GM18507 (cell line): Measurements from ENCODE around the gene MYL11.
A peak's percentile ranks its signal among the peaks of the same experiment; 100 is the strongest.

Experiments
- DNase-seq: peaks from one replicate; pipeline ENCODE4 v3.0.0; 2011; ENCODE audit warnings: low read depth; ENCODE audit not compliant: insufficient read length; ENCODE audit errors: extremely low spot score
- FAIRE-seq: peaks from 2 replicates; lab custom pipeline; 2011; peaks lifted over from hg19 to GRCh38; lab: Jason Lieb, UNC

The MYL11 gene

DNA sequence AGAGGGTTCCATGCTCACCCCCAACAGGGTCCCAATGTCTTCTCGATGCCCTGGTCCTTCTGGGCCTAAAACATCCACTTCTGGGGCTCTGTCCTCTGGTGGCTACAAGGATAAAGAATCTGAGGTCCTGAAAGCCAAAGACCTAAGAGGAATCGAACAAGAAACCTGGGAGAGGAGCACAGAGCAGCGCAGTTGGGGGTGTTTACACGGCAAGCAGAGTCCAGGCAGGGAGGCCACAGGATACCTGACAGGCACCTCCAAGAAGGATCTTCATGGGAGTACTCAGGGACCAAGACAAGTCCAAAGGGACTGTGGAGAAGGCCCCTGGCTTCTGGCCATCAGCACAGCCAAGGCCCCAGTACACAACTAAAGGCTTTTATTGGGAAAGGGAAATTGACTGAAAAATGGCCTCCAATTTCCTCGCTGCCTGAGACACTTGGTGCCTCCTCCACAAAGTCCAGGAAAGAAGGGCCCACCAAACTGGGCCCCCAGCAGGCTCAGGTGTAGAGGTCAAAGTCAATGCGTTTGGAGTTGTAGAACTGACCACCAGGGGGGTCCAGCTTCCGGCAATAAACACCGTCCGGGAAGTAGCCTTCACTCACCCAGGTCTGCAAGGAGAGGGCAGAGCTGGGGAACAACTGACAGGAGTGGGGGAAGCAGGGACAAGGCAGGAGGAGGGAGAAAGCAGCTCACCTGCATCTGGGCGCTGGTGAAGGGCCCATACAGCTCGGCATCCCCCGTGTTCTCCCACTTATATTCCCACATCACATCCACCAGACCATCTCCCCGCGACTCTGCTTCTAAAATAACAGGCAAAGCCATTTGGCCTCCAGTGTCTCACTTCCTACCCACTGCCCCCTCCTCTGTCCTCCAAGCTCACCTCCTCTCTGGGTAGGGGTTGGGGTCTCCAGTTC, 21.9 kb upstream of the MYL11 start:
- DNase-seq (no peak), FAIRE-seq (no peak)

GRCh38 chr16:30353438-30354129, 21.0 kb upstream of the MYL11 start:
- no peak for FAIRE-seq

DNA sequence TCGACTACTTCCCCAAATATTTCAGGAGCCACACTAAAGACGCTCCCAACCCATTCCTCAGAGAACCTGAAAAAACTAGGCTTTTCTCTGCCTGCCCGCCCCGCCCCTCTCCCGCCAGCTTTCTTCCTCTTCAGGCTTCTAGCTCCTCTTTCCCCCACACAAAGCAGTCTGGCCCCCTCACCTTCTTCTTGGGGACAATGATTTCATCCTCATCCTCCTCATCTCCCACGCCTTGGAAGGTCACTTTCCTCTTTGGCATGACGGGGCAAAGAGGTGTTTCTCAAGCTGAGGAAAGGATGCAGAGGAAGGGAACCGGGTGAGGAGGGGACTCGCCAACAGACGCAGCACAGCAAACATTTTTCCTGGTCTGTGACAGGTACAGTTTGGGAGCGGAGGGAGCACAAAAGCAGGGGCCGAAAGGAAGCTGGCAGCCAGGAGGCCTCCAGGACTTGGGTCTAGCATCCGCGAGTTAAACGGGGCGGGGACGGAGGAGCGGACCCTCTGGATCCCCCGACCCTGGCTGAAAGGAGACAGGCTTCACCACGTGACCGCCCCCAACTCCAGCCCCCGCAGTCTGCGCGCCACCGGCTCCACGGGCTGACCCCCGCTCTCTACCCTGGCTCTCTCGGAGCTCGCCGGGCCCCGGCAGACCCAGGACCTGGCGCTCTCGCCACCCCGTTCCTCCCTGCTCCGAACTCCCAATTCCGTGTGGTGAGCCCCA, 20.0 kb upstream of the MYL11 start:
- FAIRE-seq = no peak
- no peak for DNase-seq

More at GRCh38 chr16:30353438-30354129, 21.0 kb upstream of the MYL11 start:
- no peak for DNase-seq

GRCh38 chr16:30355144-30355953, 19.3 kb upstream of the MYL11 start, which contains the start of gene CD2BP2:
Gene CD2BP2, minus strand, starts transcription at chr16:30355308. Its CDS starts 627 bp downstream, at chr16:30354681.
- peak; percentile 98 for FAIRE-seq

GRCh38 chr16:30355954-30356308, 18.7 kb upstream of the MYL11 start:
- FAIRE-seq (no peak), DNase-seq (no peak)

More at GRCh38 chr16:30355144-30355953, 19.3 kb upstream of the MYL11 start, which contains the start of gene CD2BP2:
- DNase-seq = peak; percentile 79

DNA sequence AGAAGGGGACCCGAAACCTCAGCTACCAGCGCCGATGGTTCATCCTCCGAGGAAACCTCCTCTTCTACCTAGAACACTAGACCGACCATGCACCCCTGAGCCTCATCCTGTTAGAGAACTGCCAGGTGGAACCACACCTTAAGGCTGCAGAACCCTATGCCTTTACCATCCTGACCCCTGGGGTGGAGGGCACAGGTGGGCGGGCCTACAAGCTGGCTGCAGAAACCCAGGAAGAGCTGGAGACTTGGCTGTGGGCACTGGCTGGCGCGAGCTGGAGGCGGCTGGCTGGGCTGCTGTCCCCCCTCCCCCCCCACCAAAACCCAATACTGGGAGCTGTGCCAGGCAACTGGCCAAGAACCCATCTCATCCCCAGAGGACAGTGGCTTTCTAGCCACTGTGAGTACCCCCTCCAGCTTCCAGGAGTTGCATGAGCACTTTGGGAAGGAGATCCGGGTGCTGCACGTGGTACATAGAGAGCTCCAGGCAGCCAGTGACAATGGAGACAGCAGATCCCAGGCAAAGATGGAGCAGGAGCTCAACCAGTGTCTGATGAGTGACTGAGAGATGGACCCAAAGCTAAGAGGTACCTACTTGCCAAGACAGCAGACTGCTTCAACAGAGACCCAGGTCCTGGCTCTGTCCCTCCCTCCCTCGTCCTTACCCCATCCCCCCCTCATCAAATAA, 18.1 kb upstream of the MYL11 start:
- no peak for DNase-seq
- FAIRE-seq = no peak

DNA sequence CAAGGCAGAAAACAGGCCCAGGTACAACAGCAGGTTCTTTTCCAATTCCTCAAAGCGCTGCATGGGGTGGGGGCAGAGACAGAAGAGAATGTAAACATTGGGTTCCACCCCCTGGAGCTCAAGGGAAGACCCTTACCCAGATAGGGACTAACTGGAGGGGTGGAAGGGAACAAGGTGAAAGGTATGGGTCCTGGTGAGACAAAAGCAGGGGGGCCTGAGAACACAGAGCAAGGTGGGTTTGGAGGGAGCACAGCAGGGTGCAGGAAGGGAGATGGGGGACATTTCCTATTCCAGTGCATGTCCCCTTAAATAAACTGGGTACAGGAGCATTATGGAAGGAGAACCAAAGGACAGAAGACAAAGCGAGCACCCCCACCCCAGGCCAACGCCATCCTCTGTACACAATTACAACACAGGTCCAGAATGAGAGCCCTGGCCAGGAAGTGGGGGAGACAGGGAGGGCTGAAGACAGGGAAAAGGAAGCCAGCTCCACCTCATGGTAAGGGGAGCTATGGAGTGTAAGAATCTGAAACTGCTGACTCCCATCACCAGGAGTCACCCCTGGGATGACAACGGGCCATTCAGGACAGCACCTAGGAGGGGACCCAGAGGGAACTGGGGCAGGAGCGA, 17.4 kb upstream of the MYL11 start:
- DNase-seq (no peak), FAIRE-seq (no peak)

DNA sequence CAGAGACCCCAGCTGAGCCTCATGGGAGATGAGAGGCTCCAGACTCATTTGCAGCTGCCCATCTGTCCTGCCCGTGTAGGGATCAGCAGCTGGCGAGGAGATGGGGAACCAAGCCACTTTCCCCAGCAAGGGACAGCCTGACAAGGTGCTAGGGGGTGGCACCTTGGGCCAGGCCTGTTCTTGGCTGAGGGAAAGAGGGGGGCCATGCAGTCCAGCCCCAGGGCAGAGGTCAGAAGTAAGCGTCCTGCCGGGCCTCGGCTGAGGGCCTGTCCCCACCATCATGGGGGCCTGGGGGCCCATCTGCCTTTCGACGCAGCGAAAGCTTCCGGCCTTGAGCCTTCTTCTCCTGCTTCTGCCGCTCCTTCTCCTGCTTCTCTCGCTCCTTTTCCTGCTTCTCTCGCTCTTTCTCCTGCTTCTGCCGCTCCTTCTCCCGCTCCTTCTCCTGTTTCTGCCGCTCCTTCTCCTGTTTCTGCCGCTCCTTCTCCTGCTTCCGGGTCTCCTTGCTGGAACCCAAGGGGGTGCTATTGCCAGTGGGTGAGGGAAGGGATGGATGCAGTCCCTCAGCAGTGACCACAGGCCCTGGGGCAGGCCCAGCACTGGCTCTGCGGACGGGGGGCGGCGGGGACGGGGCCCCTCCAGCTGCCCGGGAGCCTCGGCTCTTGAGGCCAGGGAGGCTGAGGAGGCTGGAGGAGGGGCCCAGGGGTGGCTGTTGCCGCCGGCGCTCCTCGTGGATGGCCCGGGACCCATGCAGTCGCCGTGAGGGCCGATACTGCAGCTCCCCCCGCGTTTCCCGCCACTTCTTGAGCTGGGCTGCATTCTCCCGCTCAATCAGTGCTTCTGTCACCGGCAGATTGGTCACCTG, 16.7 kb upstream of the MYL11 start:
- DNase-seq (no peak), FAIRE-seq (no peak)

DNA sequence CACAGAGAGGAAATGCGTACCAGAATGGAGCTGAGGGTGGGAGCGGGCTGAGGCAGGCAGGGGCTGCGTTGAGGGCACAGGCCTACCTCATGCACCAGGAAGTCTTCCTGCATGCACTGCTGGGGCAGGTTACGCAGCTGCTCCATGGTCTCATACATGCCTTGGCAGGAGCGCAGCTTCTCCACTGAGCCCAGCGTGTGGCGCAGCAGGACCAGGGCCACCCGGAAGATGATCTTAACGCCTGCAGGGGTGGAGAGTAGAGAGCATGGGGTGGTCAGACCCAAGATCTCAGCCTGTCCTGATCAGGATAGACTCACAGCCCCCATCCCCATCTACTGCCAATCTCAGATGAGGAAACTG, 16.0 kb upstream of the MYL11 start:
- FAIRE-seq = no peak

GRCh38 chr16:30358990-30359870, 15.4 kb upstream of the MYL11 start:
- DNase-seq = no peak
- FAIRE-seq = no peak

More for the DNA sequence above, 16.0 kb upstream of the MYL11 start:
- DNase-seq = no peak

DNA sequence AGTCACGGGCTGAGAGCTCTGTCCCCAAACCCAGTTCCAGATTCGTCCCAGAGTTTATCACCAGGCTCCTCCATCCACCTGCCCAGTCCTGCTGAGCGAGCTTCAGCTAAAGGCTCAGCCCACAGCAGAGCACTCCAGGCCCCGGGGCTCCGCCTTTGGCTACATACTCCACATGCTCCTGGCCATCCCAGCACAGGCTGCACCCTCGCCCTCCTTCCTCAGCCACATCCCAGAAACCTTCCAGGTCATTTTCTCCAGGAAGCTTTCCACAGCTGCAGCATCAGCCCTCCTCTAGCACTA, 14.8 kb upstream of the MYL11 start:
- FAIRE-seq (no peak), DNase-seq (no peak)

DNA sequence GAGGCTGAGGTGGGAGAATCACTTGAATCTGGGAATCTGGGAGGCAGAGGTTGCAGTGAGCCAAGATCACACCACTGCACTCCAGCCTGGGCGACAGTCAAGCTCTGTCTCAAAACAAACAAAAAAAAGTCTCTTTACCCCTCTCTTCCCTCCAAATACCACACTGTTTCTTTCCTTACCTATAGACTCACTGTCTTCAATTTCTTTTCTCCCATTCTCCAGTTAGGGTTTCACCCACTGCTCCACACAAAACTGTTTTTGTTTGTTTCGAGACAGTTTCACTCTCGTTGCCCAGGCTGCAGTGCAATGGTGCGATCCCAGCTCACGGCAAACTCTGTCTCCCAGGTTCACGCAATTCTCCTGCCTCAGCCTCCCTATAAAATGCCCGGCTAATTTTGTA, 13.4 kb upstream of the MYL11 start:
- DNase-seq = no peak
- FAIRE-seq = no peak

DNA sequence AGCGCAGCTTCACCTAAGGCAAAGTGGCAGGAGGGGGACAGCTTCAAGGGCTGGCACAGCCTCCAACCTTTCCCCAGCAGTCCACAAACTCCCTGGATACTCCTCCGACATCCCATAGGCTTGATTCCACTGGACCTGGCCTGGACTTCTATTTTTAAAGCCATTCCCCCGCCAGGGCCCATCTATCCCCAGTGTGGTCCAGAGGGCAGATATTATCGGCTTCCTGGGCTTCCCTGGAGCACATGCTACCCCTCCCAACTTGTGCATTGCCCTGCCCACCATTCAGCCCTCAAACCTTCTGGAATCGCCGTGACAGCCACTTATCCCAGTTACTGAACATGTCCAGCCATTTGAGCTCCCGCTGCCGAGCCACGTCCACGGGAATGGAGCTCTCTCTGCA, 9.4 kb upstream of the MYL11 start:
- no peak for FAIRE-seq

GRCh38 chr16:30366511-30366910, 8.1 kb upstream of the MYL11 start:
- FAIRE-seq (no peak), DNase-seq (no peak)

More for the DNA sequence above, 9.4 kb upstream of the MYL11 start:
- no peak for DNase-seq

DNA sequence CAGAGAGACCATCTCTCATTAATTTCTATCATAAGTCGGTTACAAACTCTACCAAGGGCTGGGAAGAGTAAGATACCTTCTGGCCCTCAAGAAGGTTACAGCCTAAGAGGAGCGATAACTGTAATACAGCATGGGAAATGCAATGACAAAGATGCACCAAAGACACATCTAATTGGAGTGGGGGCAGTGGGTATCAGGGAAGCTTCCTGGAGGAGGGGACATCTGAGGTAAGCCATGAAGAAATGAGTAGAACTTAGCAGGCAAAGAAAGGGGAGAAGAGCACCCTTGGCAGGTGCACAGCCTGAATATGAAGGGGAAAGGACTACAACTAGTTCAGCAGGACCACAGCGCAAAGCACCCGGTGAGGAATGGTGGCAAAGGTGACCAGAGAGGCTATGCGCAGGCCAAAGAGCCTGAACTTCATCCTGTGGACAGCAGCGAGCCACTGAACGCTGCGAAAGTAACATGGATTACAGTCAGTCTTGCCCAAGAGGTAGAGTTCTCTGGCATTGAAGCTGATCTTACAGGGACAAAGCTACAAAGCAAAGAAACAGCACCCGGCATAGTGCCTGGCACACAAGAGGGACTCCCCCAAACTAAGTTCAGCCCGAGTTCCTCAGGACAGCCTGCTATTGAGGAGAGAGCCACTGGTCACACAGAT, 7.1 kb upstream of the MYL11 start:
- DNase-seq = no peak
- no peak for FAIRE-seq

DNA sequence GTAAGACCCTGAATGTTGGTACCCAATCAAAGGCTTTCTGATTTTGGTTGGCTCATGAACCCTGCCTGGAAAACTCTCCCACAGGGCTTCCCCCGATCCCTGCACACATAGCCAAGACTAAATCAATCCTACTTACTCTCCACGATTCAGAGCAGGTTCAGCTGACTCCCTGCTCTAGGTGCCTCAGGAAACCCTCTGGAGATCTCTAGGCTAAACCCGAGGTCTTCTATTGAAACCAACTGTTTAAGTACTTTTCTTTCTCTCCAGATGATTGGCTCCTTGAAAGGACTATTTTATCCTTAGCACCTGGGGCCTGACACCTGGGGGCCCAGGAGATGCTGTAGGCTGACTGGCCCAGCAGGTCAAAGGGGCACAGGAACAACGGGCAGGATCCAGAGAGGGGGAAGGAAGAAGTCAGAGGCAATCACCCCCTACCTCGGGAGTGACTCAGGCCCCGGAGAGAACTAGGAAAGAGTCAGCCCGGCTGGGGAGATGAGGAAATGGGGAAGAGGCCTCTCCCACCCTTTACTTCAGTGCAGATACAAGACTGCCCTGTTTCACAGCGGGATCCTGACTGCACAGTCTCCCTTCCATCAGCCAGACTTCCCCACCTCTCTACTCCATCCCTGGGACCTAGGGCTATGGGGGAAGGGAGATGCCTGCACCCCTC, 6.3 kb upstream of the MYL11 start:
- DNase-seq (no peak), FAIRE-seq (no peak)
